ENCODE measurements around the gene TPK1. TPM values are rescaled to one million over a fixed set of nuclear protein-coding genes. Genes with fewer than 3 reads are reported as not detected.

TPK1 gene
- total RNA-seq, 1 donor from 2014 or later, result 7.3 TPM

DNA sequence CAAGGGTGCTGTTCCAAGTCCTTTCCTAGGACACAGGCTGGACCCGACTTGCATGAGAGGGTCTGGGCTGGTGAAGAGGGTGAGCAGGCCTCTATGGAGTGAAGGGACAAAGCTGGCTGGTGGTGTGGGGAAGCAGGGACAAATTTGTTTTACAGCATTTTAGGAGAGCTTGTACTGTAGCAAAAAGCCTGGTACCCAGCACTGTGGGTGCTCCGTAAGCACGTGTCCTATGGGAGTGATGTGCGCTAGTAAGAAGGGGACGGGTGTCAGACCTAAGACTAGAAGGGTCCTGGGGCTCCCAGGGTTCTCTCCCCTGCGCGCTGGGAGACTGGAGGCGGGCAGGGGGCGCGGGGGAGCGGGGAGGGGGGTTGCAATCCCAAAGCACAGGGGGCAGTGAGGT is 432.8 kb downstream of the TPK1 start:
- H3K36me3 ChIP-seq (ENCODE audit: control insufficient read depth in 3 of 3, insufficient read depth in 3 of 3, low read length in 3 of 3), result no peaks in the 10 kb centered on the region
- H3K27me3 ChIP-seq (ENCODE audit: control insufficient read depth in 3 of 3, insufficient read depth in 3 of 3, low read length in 3 of 3), result peaks cover 0 to 2% (median 0%) of the 10 kb centered on the region in 3 donors
- no peak overlapping the region for H3K9ac ChIP-seq (ENCODE audit: low read depth in 1 of 3, low read length in 3 of 3)
- no peaks in the 10 kb centered on the region for H3K4me1 ChIP-seq (ENCODE audit: control insufficient read depth in 3 of 3, insufficient read depth in 3 of 3, low read length in 3 of 3)
- H3K9me3 ChIP-seq (ENCODE audit: control insufficient read depth in 3 of 3, low read length in 3 of 3), result no peaks in the 10 kb centered on the region
- H3K4me3 ChIP-seq (ENCODE audit: low read length in 3 of 3), result no peak overlapping the region
- H3K27ac ChIP-seq (ENCODE audit: low read depth, low read length), result no peak overlapping the region

Small RNA genes lying within 50 kb of the gene (small RNA-seq; reads per million reads assigned to genes)
- gene RNU6ATAC40P, result not detected
